K562 (cell line): ENCODE data around the gene INSL3. TPM values are rescaled to one million over a fixed set of nuclear protein-coding genes. Genes with fewer than 3 reads are reported as not detected.

Experiments used
- ATAC-seq: fragments of 200-7000 bp; cut with Tn5 transposase; 3 replicates; pipeline ENCODE4 v1.9.1; 2020; ENCODE audit warnings: moderate library complexity
- BruUV-seq: library from RNA; stranded (reverse); fragments of 400-500 nt; replicated peaks from 2 replicates; lab custom pipeline; 2021; lab: Mats Ljungman, UMichigan
- CTCF ChIA-PET: fragments of 300-600 bp; formaldehyde crosslinking; extraction: SDS; loops from one replicate; lab custom pipeline; 2021; ENCODE audit warnings: low intra/inter-chr PET ratio; lab: Yijun Ruan, JAX
- POLR2A ChIA-PET: fragments of 300-600, 350-650 bp; sonication (Branson Sonifier 250); formaldehyde crosslinking; extraction: SDS; loops from one replicate; lab custom pipeline; 2021; ENCODE audit warnings: antibody characterized with exemption, inconsistent platforms; lab: Yijun Ruan, JAX
- DNase-seq, 4 experiments: peaks; one replicate each; pipeline versions ENCODE4 v3.0.0 to v3.0.0-alpha.2; 2011 to 2018; ENCODE audit warnings: low spot score in 3 of 4, mixed read lengths in 3 of 4; ENCODE audit errors: extremely low read depth in 1 of 4
- FAIRE-seq: peaks from 2 replicates; lab custom pipeline; 2011; peaks lifted over from hg19 to GRCh38; lab: Jason Lieb, UNC
- H2AFZ ChIP-seq: 2 replicates; pipeline ENCODE4 v1.6.0; 2011; ENCODE audit warnings: low read depth, low read length, control low read depth, inconsistent platforms
- H3K27ac ChIP-seq: fragments of 200-600 bp; 3 replicates; pipeline ENCODE4 v1.8.0; 2011; ENCODE audit warnings: low read depth, mild to moderate bottlenecking, control low read depth, inconsistent platforms, low read length, moderate library complexity, mixed read lengths; ENCODE audit errors: extremely low read depth
- H3K27me3 ChIP-seq, 2 experiments: fragments of 300-600 bp in 1 of 2; 2 replicates in 1 of 2; 3 replicates in 1 of 2; pipeline versions ENCODE4 v1.6.0 to v1.8.0; 2011; ENCODE audit warnings: inconsistent platforms in 2 of 2, low read length in 2 of 2, mild to moderate bottlenecking in 1 of 2, mixed read lengths in 1 of 2, moderate library complexity in 1 of 2; ENCODE audit not compliant: control insufficient read depth in 2 of 2, insufficient read depth in 2 of 2
- H3K36me3 ChIP-seq: fragments of 300-600 bp; 3 replicates; pipeline ENCODE4 v1.8.0; 2011; ENCODE audit warnings: mild to moderate bottlenecking, low read length, inconsistent platforms; ENCODE audit not compliant: control insufficient read depth, insufficient read depth
- H3K4me1 ChIP-seq, 2 experiments: fragments of 200-600 bp in 1 of 2; replicated peaks in 1 of 2; 2 replicates in 1 of 2; 3 replicates in 1 of 2; pipeline versions ENCODE4 v1.5.1 to v1.8.0; 2011; ENCODE audit warnings: inconsistent platforms in 2 of 2, low read length in 2 of 2, mild to moderate bottlenecking in 1 of 2, mixed read lengths in 1 of 2, moderate library complexity in 1 of 2; ENCODE audit not compliant: control insufficient read depth in 2 of 2, insufficient read depth in 2 of 2
- H3K4me2 ChIP-seq: 2 replicates; pipeline ENCODE4 v1.6.1; 2011; ENCODE audit warnings: low read length, control low read depth, inconsistent platforms, mixed read lengths; ENCODE audit not compliant: insufficient read depth
- H3K4me3 ChIP-seq: fragments of 200-600 bp; sonication (generic), shearing (Covaris generic); 2 replicates; pipeline ENCODE4 v1.5.1; 2016; ENCODE audit warnings: control low read depth, inconsistent platforms
- H3K79me2 ChIP-seq: fragments of 200-600 bp; 3 replicates; pipeline ENCODE4 v1.8.0; 2011; ENCODE audit warnings: low read length, inconsistent platforms; ENCODE audit not compliant: control insufficient read depth, insufficient read depth
- H3K9ac ChIP-seq, 2 experiments: 2 replicates each; pipeline versions ENCODE4 v1.6.0 to v1.6.1; 2011; ENCODE audit warnings: low read depth in 2 of 2, low read length in 2 of 2, control low read depth in 1 of 2, inconsistent platforms in 1 of 2, mild to moderate bottlenecking in 1 of 2, mixed read lengths in 1 of 2; ENCODE audit not compliant: insufficient read depth in 1 of 2
- H3K9me1 ChIP-seq: one replicate; pipeline ENCODE4 v1.6.0; 2011; ENCODE audit warnings: inconsistent platforms, mild to moderate bottlenecking, low read length, moderate library complexity; ENCODE audit not compliant: control insufficient read depth, insufficient read depth
- H3K9me3 ChIP-seq: replicated peaks from 2 replicates; pipeline ENCODE4 v1.5.1; 2011; ENCODE audit warnings: low read depth, low read length, inconsistent platforms; ENCODE audit not compliant: control insufficient read depth, insufficient read depth
- H4K20me1 ChIP-seq: replicated peaks from 2 replicates; pipeline ENCODE4 v1.6.1; 2011; ENCODE audit warnings: low read length, inconsistent platforms, mixed read lengths; ENCODE audit not compliant: control insufficient read depth, insufficient read depth
- CSDE1 ChIP-seq, 2 experiments: fragments of 450-650 bp; IDR thresholded peaks; 2 replicates each; pipeline ENCODE4 v1.6.1; 2016; ENCODE audit warnings: mild to moderate bottlenecking in 1 of 2
- GTF2F1 ChIP-seq: IDR thresholded peaks from 2 replicates; pipeline ENCODE4 v1.6.1; 2011; ENCODE audit warnings: low read depth, low read length, improper control_type of control experiment
- JUN ChIP-seq, 2 experiments: sonication (generic) in 1 of 2; formaldehyde crosslinking in 1 of 2; IDR thresholded peaks; 2 replicates each; pipeline versions ENCODE4 v1.6.1 to v1.8.0; 2012 to 2022; ENCODE audit warnings: borderline replicate concordance in 2 of 2, mild to moderate bottlenecking in 2 of 2, improper control_type of control experiment in 1 of 2, low read depth in 1 of 2, low read length in 1 of 2, missing genetic modification reagents in 1 of 2
- NELFE ChIP-seq: IDR thresholded peaks from 2 replicates; pipeline ENCODE4 v1.6.1; 2011; ENCODE audit warnings: mild to moderate bottlenecking; ENCODE audit not compliant: insufficient read depth, insufficient read length
- NFIX ChIP-seq: fragments of 250-450 bp; sonication (Bioruptor Pico); IDR thresholded peaks from 2 replicates; pipeline ENCODE4 v1.4.0; 2020; ENCODE audit warnings: low read depth, mild to moderate bottlenecking, moderate library complexity
- POLR3A ChIP-seq: IDR thresholded peaks from 2 replicates; pipeline ENCODE4 v1.6.1; 2011; ENCODE audit warnings: borderline replicate concordance, mild to moderate bottlenecking, moderate library complexity; ENCODE audit not compliant: insufficient read length, insufficient read depth; ENCODE audit errors: extremely low read depth
- RNF2 ChIP-seq: sonication (generic); IDR thresholded peaks from 2 replicates; pipeline ENCODE4 v1.6.1; 2016
- SRF ChIP-seq, 2 experiments: fragments of 250-450, 450-650 bp in 1 of 2; sonication (Bioruptor Pico) in 1 of 2; sonication (generic) in 1 of 2; formaldehyde crosslinking; IDR thresholded peaks; 2 replicates each; pipeline versions ENCODE4 v1.5.0 to v1.5.1; 2020 to 2022; ENCODE audit warnings: mild to moderate bottlenecking in 1 of 2, missing genetic modification reagents in 1 of 2
- WGBS: fragments of 100-300 bp; shearing (Covaris generic); methylation state at CpG from one replicate; pipeline ENCODE4 v1.1.6; 2016; ENCODE audit warnings: low coverage, mixed read lengths; ENCODE audit not compliant: insufficient coverage; ENCODE audit errors: missing lambda C conversion rate; 5-methylcytosine and 5-hydroxymethylcytosine counted together
- in situ Hi-C: fragments of 300-500 bp; cut with MboI; formaldehyde crosslinking; loops from 4 replicates; pipeline ENCODE4 v1.15.0; 2018; ENCODE audit warnings: inconsistent platforms, mixed read lengths
- intact Hi-C: fragments of 100-400 bp; cut with micrococcal nuclease; formaldehyde crosslinking; loops from 2 replicates; pipeline ENCODE4 v1.14.2; 2022
- polyA plus RNA-seq, 8 experiments: library from polyadenylated mRNA; depleted of rRNA in 4 of 8; stranded (reverse) in 5 of 8; unstranded in 3 of 8; fragments of >200 nt; fragmentation: Nextera tagmentation in 2 of 8; fragmentation: Illumina TruSeq in 1 of 8; extraction: Ambion mirVana in 2 of 8; extraction: Trizol in 1 of 8; gene quantifications; 2 replicates each; pipeline versions ENCODE4 v1.2.1 to v1.2.3, GENCODE V29; 2011 to 2014; ENCODE audit warnings: inconsistent platforms in 1 of 8, missing spikeins in 1 of 8
- total RNA-seq, 7 experiments: library from RNA; depleted of rRNA in 6 of 7; stranded (reverse); fragments of >200 nt in 6 of 7; fragmentation: Illumina TruSeq in 2 of 7; extraction: Trizol in 2 of 7; gene quantifications; 2 replicates each; pipeline versions ENCODE4 v1.2.1 to v1.2.3, GENCODE V29; 2011 to 2021; ENCODE audit warnings: low replicate concordance in 1 of 7
- TF ChIP-seq, protein P1 (sequence below): sonication (generic); formaldehyde crosslinking; IDR thresholded peaks from 2 replicates; pipeline ENCODE4 v1.8.0; 2022; ENCODE audit warnings: mild to moderate bottlenecking, missing genetic modification reagents
- TF ChIP-seq, protein P2 (sequence below), 2 experiments: fragments of 250-450 bp in 1 of 2; fragments of 450-650 bp in 1 of 2; sonication (Bioruptor Pico) in 1 of 2; IDR thresholded peaks; 2 replicates each; pipeline versions ENCODE4 v1.6.1 to v1.8.0; 2016 to 2021; ENCODE audit warnings: mild to moderate bottlenecking in 2 of 2, moderate library complexity in 2 of 2, missing compliant biosample characterization in 1 of 2, missing genetic modification characterization in 1 of 2

The INSL3 gene
- total and polyA plus RNA-seq, 9 of the 15 experiments (the other 6 are each of a cell fraction or from before 2014, with no cell fraction given), result not detected

DNA sequence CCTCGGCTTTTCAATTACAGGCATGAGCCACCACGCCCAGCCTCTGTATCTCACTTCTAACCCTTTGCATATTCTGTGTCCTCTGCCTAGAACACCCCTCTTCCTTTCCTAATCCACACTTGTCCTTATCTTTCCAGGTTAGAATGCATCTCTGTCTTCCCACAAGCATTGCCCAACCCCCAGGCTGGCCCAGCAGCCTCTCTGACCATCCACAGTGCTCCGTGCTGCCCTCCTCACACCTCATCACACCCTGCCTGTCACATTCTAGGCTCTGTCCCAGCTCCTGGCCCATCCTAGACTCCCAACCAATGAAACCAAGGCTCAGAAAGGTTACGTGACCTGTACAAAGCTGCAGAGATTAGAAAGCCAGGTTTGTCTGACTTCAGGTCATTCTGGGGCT, 15.2 kb upstream of the INSL3 start:
- H3K9me3 ChIP-seq, result no peaks in the 10 kb centered on the region
- H3K79me2 ChIP-seq, result no peaks in the 10 kb centered on the region
- no peak overlapping the region for H3K27ac ChIP-seq
- peaks cover 8 to 25% of the 10 kb centered on the region in 2 experiments; a peak in 3 of 5 replicates for H3K27me3 ChIP-seq
- WGBS, result 12% methylated on average over 4 of the region's 4 CpGs
- no TSS peak for BruUV-seq
- H2AFZ ChIP-seq, result no peak overlapping the region
- H3K4me1 ChIP-seq, result peaks cover 0 to 31% of the 10 kb centered on the region in 2 experiments; a peak in 3 of 5 replicates
- POLR2A ChIA-PET, result no interaction called here
- in situ Hi-C loops (no loop called here), intact Hi-C loops (no loop called here)
- H3K9me1 ChIP-seq, result peaks cover 4% of the 10 kb centered on the region
- DNase-seq (peak in 1 of 4 experiments; percentile 4), ATAC-seq (no peak), FAIRE-seq (no peak)
- TF ChIP-seq CSDE1 (IDR thresholded peaks at IDR 0.05) (no peak), GTF2F1 (no peak), POLR3A (no peak), RNF2 (no peak), NELFE (no peak), NFIX (CRISPR knock-in tag) (no peak), JUN (IDR thresholded peaks at IDR 0.05; ENCODE audit: borderline replicate concordance, low read depth, low read length) (no peak), JUN (CRISPR knock-in tag; IDR thresholded peaks at IDR 0.05; ENCODE audit: borderline replicate concordance) (no peak), SRF (CRISPR knock-in tag; IDR thresholded peaks at IDR 0.05) (no peak)
- TF ChIP-seq, protein P1, sequence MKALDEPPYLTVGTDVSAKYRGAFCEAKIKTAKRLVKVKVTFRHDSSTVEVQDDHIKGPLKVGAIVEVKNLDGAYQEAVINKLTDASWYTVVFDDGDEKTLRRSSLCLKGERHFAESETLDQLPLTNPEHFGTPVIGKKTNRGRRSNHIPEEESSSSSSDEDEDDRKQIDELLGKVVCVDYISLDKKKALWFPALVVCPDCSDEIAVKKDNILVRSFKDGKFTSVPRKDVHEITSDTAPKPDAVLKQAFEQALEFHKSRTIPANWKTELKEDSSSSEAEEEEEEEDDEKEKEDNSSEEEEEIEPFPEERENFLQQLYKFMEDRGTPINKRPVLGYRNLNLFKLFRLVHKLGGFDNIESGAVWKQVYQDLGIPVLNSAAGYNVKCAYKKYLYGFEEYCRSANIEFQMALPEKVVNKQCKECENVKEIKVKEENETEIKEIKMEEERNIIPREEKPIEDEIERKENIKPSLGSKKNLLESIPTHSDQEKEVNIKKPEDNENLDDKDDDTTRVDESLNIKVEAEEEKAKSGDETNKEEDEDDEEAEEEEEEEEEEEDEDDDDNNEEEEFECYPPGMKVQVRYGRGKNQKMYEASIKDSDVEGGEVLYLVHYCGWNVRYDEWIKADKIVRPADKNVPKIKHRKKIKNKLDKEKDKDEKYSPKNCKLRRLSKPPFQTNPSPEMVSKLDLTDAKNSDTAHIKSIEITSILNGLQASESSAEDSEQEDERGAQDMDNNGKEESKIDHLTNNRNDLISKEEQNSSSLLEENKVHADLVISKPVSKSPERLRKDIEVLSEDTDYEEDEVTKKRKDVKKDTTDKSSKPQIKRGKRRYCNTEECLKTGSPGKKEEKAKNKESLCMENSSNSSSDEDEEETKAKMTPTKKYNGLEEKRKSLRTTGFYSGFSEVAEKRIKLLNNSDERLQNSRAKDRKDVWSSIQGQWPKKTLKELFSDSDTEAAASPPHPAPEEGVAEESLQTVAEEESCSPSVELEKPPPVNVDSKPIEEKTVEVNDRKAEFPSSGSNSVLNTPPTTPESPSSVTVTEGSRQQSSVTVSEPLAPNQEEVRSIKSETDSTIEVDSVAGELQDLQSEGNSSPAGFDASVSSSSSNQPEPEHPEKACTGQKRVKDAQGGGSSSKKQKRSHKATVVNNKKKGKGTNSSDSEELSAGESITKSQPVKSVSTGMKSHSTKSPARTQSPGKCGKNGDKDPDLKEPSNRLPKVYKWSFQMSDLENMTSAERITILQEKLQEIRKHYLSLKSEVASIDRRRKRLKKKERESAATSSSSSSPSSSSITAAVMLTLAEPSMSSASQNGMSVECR (CRISPR knock-in tag), result no peak
- TF ChIP-seq, protein P2, sequence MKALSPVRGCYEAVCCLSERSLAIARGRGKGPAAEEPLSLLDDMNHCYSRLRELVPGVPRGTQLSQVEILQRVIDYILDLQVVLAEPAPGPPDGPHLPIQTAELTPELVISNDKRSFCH (CRISPR knock-in tag; IDR thresholded peaks at IDR 0.05), result no peak
- TF ChIP-seq, protein P2 (tag; IDR thresholded peaks at IDR 0.05), result no peak
- CTCF ChIA-PET, result interaction anchor here (0.6 kb wide), 1 partner anchor 48 kb away, joined by 3 read pairs; no protein-coding TSS in a partner anchor
- no peaks in the 10 kb centered on the region for H3K36me3 ChIP-seq
- H3K4me3 ChIP-seq, result no peak overlapping the region
- no peak overlapping the region for H3K4me2 ChIP-seq
- peaks cover 5% of the 10 kb centered on the region; the same call in 1 of the 2 replicates for H4K20me1 ChIP-seq
- no peak overlapping the region; a peak in 1 of 4 replicates for H3K9ac ChIP-seq
